GM18907 (cell line): ENCODE results near the gene OR5V1.
"Not testable (repeated sequence)": the region's sequence is repeated elsewhere in the genome, so short reads cannot be mapped to it uniquely, and the experiment has no call there.

Source experiments
- ATAC-seq: cut with Tn5 transposase; IDR thresholded peaks from one replicate; pipeline ENCODE4 v1.9.1; 2021; ENCODE audit warnings: mild to moderate bottlenecking, moderate library complexity; ENCODE audit not compliant: unreplicated experiment

OR5V1 gene

GRCh38 chr6:29368765-29369164 is at the start of gene OR5V1:
Gene OR5V1 (minus strand): TSS chr6:29368865. CDS start chr6:29356195, 12,670 bp downstream.
- no peak for ATAC-seq

- ATAC-seq = no peak
These were observed 45.9 kb upstream of the OR5V1 start, which contains the start of gene OR12D1 for GRCh38 chr6:29414588-29414987. Gene OR12D1 (plus strand): TSS chr6:29414928.

- no peak for ATAC-seq
These were observed 35.1 kb upstream of the OR5V1 start for GRCh38 chr6:29403801-29404200.

GRCh38 chr6:29399525-29399924 is 30.9 kb upstream of the OR5V1 start:
- ATAC-seq = no peak

- no peak for ATAC-seq
These were observed 26.7 kb upstream of the OR5V1 start, which contains the start of gene OR12D2 for GRCh38 chr6:29395331-29395730. Gene OR12D2 (plus strand): TSS chr6:29395631. CDS start chr6:29396700, 1,069 bp downstream.

GRCh38 chr6:29388533-29388932 is 19.9 kb upstream of the OR5V1 start:
- ATAC-seq = no peak

GRCh38 chr6:29376003-29376402 is 7.3 kb upstream of the OR5V1 start:
- ATAC-seq = no peak

- ATAC-seq = no peak
These were observed 6.5 kb upstream of the OR5V1 start, which contains the start of gene OR12D3 for GRCh38 chr6:29375191-29375590. Gene OR12D3 (minus strand): TSS chr6:29375291. CDS start chr6:29375287, 4 bp downstream.

- no peak for ATAC-seq
These were observed 13.1 kb downstream of the OR5V1 start for GRCh38 chr6:29355603-29356002.

- no peak for ATAC-seq
These were observed 13.7 kb downstream of the OR5V1 start for GRCh38 chr6:29354980-29355379.

GRCh38 chr6:29349348-29349747 is 19.3 kb downstream of the OR5V1 start:
- not testable (repeated sequence) for ATAC-seq

GRCh38 chr6:29345380-29345779 is 23.3 kb downstream of the OR5V1 start:
- ATAC-seq = no peak

GRCh38 chr6:29336269-29336668 is 32.4 kb downstream of the OR5V1 start:
- ATAC-seq = no peak

GRCh38 chr6:29332676-29333075 is 36.0 kb downstream of the OR5V1 start:
- no peak for ATAC-seq

- ATAC-seq = no peak
These were observed 42.9 kb downstream of the OR5V1 start for GRCh38 chr6:29325777-29326176.

- ATAC-seq = not testable (repeated sequence)
These were observed 45.3 kb downstream of the OR5V1 start for GRCh38 chr6:29323332-29323731.

- ATAC-seq = no peak
These were observed 48.7 kb downstream of the OR5V1 start for GRCh38 chr6:29319931-29320330.
